GM21526 (cell line): ENCODE results near the gene SEC23IP.
"Not testable (repeated sequence)": the region's sequence is repeated elsewhere in the genome, so short reads cannot be mapped to it uniquely, and the experiment has no call there.

Experiments used
- ATAC-seq: cut with Tn5 transposase; IDR thresholded peaks from one replicate; pipeline ENCODE4 v1.9.1; 2021; ENCODE audit warnings: moderate library complexity; ENCODE audit not compliant: unreplicated experiment, low FRiP score

Gene SEC23IP

DNA sequence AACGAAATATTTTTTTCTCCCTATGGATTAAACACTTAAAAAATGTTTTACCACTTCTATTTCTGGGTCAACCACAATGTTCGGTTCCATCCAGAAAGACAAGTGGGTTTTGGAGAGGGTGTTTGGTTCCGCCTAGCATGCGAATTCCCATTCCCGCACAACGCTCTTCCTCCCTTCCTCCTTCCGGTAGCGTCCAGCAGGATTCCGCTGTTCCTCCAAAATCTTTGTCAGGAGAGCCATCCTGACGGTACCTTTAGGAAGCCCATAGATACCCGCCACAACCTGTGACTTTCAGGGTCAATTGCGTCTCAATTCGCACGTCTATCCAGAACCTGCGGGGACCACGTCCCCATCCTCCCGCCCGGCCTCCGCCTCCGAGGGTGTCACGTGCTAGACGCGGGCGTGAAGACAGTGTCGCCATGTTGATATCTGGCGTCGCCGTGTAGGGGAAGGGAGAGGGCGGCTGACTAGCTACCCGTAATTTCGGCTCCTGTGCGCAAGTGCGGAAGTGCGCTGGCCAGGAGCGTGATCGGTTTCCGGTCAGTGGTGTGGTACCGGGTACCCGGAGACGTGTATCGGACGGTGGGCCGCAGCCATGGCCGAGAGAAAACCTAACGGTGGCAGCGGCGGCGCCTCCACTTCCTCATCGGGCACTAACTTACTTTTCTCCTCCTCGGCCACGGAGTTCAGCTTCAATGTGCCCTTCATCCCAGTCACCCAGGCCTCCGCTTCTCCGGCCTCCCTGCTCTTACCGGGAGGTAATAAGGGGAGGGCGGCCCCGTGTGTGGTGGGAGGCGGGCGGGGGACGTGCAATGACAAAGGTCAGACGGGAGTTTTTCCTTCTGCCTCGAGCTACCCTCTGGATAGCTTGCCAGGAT lies at the start of gene SEC23IP:
Gene SEC23IP (plus strand): TSS at position 543 of the 878 bp plus-strand sequence. CDS start 53 bp downstream, at position 596.
- ATAC-seq, result peak; percentile 99

DNA sequence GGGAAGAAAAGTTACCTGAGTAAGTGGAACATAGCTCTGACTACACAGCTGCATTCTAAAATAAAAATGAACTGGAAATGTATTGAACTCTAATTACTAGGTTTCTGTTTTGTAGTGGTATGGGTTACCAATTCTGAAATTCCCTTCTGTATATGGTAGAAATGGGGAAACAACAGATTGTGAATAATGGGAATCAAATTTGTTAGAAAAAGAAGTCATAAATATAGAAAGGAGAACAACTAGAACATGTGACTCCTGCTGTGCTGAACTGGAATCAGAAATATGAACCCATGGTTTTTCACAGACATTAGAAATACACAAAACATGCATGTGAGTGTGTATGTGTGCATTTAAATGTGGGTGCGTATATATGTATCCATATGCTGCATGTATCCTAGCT lies 46.9 kb upstream of the SEC23IP start:
- no peak for ATAC-seq

DNA sequence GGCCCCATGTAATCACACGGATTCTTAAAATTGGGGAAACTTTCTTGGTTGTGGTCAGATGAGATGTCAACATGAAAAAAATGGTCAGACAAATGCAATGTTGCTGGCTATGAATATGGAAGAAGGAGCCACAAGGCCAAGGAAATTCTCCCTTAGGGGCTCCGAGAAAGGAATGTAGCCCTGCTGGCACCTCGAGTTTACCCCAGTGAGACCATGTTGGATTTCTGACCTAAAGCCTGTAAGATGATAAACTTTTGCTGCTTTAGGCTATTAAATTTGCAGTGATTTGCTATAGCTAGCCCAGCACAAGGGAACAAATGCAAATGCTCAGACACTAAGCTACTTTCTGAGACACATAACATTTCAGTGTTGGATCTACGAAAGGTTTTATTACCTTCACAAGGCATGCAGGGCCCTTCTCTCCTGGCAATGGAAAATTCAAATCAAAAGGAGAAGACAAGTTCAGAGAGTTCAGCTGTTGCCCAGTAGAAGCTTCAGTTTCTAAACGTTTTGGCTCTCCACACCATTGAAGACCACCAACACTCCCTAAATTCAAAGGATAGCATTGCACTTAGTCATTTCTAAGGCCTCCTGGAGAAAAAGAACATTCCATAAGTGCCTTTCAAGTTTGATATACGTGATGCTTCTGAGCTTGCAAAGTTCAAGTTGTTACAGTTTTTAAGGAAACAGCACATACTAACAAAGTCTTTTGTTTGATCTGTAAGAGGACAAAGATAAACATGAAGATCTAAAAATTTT lies 43.3 kb upstream of the SEC23IP start:
- ATAC-seq, result no peak

DNA sequence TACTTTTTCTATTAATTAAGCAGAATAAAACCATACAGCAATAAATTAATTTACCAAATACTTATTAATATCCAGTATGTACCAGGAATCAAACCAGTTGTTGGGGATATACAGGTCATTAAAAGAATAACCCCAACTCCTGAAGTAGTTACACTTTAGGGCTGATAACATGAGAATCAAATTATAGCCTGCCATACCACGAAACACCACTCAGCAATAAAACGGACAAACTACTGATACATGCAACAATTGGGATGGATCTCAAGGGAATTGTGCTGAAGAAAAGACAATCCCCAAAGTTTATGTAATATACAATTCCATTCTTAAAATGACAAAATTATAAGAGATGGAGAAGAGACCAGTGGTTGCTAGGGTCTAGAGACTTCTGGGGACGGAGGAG lies 42.6 kb upstream of the SEC23IP start:
- ATAC-seq, result no peak

DNA sequence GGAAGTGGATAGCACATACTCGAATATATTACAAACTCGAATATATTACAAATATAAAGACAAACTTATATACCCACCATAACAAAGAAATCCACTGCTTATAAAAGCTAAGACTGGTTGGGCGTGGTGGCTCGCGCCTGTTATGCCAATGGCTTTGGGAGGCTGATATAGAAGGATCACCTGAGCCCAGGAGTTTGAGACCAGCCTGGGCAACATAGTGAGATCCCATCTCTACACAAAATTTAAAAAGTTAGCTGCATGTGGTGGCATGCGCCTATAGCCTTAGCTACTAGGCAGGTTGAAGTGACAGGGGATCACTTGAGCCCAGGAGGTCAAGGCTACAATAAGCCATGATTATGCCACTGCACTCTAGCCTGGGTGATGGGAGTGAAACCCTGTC lies 40.3 kb upstream of the SEC23IP start:
- ATAC-seq, result no peak

DNA sequence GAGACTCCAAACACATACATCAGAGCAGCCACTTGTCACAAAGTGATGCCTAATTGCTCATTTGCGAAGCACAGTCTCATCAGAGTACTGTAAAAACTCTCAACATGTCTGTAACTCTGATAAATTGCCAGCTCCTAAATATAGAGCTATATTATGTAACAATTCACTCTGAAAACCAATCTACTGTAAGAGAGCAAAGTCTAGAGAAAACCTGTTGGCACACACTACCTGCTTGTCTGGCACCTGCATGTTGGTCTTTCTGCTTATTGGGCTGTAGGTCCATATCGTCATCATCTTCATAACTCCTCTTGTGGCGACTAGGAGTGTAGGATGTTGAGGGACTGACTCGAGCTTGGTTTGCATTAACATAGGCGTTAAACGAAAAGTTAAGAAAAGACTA lies 39.7 kb upstream of the SEC23IP start:
- no peak for ATAC-seq

DNA sequence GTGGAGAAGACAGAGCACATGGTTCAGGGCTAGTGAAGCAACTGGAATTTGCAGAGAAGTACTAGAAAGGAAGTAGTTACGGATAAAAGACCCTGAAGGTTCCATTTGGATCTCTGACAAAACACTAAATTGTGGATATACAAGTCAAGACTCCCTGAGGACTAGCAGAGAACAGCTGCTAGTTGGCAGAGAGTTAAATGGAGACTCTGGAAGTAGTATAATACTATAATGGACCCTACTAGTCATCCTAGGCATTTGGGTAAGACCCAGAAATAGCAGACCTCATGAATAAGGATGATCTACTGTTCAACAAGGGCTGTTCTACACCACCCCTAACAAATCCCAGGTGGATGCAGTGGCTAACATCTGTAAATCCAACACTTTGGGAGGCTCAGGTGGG lies 39.0 kb upstream of the SEC23IP start:
- ATAC-seq, result no peak

DNA sequence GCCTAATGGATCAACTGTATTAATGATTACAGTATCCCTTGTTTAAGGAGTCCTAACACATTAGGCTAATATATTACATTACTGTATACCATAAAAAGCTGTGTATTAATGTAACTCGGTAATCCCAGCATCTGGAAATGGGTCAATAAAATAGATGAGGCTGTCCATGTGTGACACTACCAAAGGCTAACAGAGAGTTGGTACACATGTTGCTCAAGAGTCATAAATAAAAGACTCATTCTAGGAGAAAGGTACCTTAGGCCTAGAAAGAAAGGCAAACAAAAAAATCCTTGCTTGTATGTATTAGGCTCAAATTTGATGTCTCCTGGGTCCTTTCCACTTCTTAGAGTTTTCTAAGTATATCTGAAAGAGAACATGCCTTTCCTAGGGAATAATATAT lies 34.5 kb upstream of the SEC23IP start:
- ATAC-seq, result no peak

DNA sequence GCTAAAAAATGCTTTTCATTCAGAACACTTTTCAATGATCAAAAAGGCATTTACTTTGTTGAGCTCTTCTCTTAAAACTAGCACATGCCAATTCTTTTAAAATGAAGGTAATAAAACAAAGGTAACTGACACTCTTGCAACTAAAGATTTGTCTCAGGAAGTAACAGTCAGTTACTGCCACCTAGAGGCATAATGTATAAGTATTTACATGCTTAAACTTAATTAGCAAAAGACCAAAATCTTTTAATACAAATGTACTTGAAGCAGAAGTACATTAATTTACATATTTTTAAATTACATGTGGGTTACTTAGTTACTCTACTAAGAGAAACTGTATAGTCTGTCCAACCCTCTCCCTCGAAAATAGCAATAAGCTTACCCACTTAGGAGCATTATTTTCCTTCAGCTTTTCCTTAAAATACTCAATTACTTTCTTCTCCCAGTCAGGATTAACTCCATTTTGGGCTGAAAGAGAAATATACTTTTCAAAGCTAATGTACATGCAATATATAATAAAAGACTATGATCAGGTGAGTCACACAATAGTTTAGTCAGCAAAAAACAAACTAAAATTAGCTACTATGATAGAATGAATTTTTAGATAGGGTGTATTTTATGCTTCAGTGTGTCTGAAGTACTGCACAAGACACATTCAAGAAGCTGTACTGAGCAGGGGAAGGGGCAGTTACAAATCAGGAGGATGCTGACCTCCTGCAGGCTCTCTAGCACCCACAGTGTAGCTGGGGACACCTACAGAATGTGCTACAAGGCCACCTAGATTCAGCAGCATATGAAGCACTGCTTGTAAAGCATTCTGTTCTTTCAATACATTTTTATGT lies 32.9 kb upstream of the SEC23IP start:
- no peak for ATAC-seq

DNA sequence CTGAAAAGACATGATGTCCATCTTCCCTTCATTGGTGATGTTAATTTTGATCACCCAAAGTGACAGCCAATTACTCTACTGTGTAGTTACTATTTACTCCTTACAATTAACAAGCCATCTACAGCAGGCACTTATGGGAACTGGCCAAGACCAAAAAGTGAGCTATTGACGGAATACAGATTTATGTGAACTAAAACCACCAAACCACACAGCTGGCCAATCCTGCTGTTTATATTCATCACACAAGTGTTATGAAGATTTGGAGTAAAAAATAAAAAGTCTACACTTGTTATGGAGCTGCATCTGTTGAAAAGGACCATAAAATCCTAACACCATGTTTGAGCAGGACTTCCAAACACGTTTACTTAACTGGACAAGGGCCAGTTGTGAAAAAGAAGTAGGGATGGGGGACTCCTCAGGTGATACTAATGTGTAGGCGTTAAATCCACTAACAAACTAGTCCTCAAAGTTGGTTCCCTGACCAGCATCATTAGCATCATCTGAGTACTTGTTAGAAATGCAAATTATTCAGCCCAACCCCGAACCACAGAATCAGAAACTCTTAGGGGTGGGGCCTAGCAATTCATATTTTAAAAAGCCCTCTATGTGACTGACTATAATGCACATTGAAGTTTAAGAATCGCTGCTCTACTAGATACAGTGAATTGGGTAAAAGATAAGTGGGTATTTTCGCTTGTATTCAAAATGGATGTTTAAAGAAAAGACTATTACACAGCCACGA lies 31.5 kb upstream of the SEC23IP start:
- ATAC-seq, result no peak

DNA sequence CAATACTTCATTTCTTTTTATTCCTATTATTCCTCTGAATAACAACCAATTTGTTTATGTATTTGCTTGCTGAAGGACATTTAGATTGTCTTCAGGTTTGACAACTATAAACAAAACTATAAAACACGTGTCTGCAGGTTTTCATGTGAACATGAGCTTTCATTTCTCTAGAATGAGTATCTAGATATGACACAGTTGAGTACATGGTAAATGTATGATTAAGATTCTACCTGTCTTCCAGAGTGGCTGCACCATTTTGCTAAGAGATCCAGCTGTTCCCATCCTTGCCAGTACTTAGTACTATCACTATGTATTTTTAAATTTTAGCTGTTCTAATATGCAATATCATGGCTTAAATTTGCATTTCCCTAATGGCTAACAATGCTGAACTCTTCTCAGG lies 30.0 kb upstream of the SEC23IP start:
- no peak for ATAC-seq

DNA sequence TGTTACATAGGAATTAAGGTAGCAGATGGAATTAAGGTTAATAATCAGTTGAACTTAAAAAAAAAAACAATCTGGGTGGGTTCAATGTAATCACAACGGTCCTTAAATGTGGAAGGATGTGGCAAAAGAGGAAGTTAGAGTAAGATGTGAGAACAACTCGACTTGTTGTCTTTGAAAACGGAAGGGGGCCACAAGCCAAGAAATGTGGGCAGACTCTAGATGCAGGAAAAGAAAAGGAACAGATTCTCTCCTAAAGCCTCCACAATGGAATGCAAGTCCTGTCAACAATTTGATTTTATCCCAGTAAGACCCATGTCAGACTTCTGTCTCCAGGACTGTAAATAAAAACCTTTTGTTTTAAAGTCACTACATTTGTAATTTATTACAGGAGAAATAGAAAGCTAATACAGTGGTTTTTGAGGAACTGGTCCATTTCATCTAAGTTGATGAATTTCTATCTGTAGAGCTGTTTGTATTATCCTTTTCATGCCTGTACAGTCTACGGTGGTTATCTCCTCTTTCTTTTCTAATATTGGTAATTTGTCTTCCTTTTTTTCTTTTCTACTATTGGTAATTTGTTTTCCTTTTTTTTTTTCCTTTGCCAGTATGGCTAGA lies 28.5 kb upstream of the SEC23IP start:
- no peak for ATAC-seq

DNA sequence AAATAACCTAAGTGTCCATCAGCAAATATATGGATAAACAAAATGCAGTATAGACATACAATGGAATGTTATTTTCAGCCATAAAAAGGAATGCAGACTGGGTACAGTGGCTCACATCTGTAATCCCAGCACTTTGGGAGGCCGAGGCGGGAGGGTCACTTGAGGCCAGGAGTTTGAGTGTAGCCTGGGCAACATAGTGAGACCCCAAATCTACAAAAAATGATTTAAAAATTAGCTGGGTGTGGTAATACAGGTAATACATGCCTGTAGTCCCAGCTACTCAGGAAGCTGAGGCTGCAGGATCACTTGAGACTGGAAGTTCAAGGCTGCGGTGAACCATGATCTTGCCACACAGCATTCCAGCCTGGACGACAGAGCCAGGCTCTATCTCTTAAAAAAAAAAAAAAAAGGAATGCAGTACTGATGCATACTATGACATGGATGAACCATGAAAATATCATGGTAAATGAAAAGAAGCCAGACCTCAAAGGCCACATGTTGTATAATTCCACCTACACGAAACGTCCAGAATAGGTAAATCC lies 26.8 kb upstream of the SEC23IP start:
- no peak for ATAC-seq

DNA sequence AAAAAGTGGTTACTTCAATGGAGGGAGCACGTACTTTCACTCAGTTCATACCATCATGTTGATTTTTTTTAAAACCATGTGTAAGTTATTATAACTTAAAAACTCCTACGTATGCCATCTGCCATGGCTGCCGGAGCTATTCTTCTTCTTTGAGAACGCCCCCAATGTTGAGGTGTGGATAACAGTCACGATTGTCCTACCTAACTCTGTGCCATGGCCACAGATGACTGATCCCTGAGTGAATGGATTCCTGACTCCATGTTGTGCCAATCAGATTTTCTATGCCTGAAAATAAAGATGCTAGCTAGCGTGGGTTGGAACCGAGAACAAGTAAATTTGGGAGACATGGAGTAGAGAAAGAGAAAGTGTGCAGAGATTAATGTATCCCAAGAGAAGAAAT lies 25.2 kb upstream of the SEC23IP start:
- no peak for ATAC-seq

DNA sequence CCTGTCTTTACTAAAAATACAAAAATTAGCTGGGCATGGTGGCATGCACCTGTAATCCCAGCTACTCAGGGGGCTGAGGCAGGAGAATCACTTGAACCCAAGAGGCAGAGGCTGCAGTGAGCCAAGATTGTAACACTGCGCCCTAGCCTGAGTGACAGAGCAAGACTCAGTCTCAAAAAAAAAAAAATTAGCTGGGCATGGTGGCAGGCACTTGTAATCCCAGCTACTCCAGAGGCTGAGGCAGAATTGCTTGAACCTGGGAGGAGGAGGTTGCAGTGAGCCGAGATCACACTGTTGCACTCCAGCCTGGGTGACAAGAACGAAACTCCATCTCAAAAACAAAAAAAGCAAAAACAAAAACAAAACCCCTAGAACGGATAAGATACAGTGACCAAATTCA lies 23.1 kb upstream of the SEC23IP start:
- not testable (repeated sequence) for ATAC-seq

DNA sequence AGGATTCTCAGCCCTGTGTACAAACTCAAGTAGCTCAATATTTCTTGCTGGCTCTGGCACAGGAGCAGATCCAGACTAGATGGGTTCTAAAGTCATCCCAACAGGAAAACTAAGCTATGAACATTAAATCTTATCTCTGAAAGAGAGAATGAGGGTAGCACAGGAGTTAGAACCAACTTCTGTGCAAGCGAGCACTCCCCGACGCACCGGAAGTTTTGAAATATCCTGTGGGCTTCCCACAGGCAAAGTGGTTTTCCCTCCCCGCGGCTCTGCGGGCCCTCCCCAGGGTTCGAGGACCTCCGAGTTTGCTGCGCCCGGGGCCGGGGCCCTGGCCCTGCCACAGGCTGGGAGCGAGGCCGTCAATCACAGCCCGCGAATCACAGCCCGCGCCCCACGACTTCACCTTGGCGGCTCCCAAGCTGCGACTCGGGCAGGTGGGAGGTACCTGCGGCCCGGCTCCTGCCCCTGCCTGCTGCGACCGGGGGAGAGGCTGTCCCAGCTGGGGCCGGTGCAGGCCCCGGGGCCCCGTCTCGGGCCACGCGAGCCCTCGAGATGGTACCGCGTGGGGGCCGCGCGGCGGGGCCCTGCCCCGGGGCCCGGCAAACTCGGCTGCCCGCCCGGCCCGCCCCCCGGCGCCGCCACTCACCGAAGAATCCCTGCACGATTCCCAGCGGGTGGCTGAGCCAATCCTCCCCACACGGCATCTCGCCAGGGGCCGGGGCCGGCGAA lies 20.5 kb upstream of the SEC23IP start:
- ATAC-seq, result peak; percentile 39

DNA sequence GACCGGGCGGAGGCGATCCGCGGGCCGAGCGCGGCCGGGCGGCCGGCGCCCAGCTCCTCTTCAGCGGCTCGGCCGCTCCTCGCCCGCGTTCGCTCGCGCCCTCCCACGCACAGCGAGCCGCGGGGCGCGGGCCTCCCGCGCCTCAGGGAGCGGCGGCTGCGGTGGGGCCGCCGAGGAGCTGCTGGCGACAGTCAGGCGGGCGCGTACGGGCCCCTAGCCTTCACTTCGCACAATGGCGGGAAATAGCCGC lies 20.0 kb upstream of the SEC23IP start, which contains the start of gene MCMBP:
Gene MCMBP (minus strand): TSS at position 234 of the 250 bp plus-strand sequence. CDS start 259 bp downstream, outside the sequence.
- ATAC-seq, result no peak

DNA sequence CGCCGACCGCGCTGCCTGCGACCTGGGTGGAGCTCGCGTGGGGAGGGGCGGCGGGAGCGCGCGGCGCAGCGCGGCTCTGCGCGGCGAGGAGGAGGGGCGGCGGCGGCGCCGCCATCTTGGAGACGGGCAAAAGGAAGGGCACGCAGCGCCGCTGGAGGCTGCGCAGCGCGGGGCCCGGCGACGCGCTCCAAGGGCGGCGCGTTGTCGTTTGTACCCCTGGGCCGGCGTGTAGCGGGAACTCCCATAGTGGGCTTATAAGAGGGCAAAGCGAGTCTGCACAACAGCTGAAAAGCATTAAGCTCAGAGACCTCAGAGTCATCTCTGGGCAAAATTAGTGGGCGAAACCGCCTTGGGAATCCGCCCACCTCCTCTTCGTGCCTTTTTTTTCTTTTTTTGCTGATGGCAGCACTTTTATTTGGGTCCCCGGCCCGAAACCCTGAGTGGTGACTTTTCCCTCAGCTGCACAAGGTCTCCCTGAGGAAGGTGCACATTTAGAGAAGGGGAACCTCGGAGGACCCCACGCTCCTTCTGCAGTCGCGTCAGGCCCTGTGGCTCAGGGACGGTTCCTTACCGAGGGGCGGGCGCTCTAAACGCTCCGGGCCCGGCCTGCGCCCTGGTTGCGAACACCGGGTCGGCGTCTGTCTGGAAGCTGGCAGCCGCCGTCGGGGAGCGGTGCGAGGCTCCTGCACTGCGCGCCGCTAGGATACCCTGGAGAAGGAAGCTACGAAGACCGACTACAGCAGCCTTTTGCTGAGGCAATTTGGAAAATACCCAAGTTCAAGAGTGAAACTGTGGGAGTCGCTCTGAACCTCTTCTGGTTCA lies 19.5 kb upstream of the SEC23IP start:
- peak; percentile 88 for ATAC-seq
